Measurements from ENCODE around the gene ZGPAT. TPM values are rescaled to one million over a fixed set of nuclear protein-coding genes. Genes with fewer than 3 reads are reported as not detected.

Gene ZGPAT
- total and polyA plus RNA-seq, 9 of the 15 experiments (the other 6 are each of a cell fraction or from before 2014, with no cell fraction given), result 0.14 to 26.6 (median 7.4) TPM

GRCh38 chr20:63686492-63687321 lies 21.1 kb upstream of the ZGPAT start (continued):
- TF ChIP-seq HINFP (tag; conservative IDR thresholded peaks at IDR 0.05; ENCODE audit: low read depth) (no peak), ETV6 (IDR thresholded peaks at IDR 0.05; ENCODE audit: borderline replicate concordance in 1 of 2, low read depth in 2 of 2, low read length in 1 of 2) (no peak), ETV6 (CRISPR knock-in tag; IDR thresholded peaks at IDR 0.05; ENCODE audit: borderline replicate concordance) (no peak), SAFB (IDR thresholded peaks at IDR 0.05; ENCODE audit: borderline replicate concordance, low read depth, low read length) (no peak), MLLT1 (IDR thresholded peaks at IDR 0.05) (no peak), JUNB (CRISPR knock-in tag; conservative IDR thresholded peaks at IDR 0.05) (no peak), TAF7 (tag; IDR thresholded peaks at IDR 0.05) (no peak), ADNP (tag; IDR thresholded peaks at IDR 0.05) (no peak), MGA (IDR thresholded peaks at IDR 0.05) (no peak), ZNF695 (CRISPR knock-in tag; IDR thresholded peaks at IDR 0.05) (no peak), GATAD2A (IDR thresholded peaks at IDR 0.05) (no peak)
